A549 (cell line): ENCODE measurements around the gene SMURF1. TPM values are rescaled to one million over a fixed set of nuclear protein-coding genes. Genes with fewer than 3 reads are reported as not detected.

Experiments
- ATAC-seq, 2 experiments: fragments of 200-7000 bp in 1 of 2; fragments of >200 bp in 1 of 2; cut with Nextera tagmentation in 1 of 2; cut with Tn5 transposase in 1 of 2; 3 replicates each; pipeline versions ENCODE4 v1.8.0 to v1.9.1; 2018 to 2020; ENCODE audit warnings: mild to moderate bottlenecking in 1 of 2, moderate library complexity in 1 of 2
- CTCF ChIA-PET: fragments of 300-600 bp; sonication (Branson Sonifier 250); formaldehyde crosslinking; extraction: SDS; loops from one replicate; lab custom pipeline; 2021; ENCODE audit warnings: antibody characterized with exemption, inconsistent platforms; lab: Yijun Ruan, JAX
- POLR2A ChIA-PET: fragments of 350-600 bp; formaldehyde crosslinking; extraction: SDS; loops from one replicate; lab custom pipeline; 2021; ENCODE audit warnings: antibody characterized with exemption, inconsistent platforms; lab: Yijun Ruan, JAX
- DNase-seq, 2 experiments: peaks; one replicate each; pipeline versions ENCODE4 v3.0.0 to v3.0.0-alpha.2; 2011 to 2016; ENCODE audit warnings: low read depth in 1 of 2, low spot score in 1 of 2
- FAIRE-seq: peaks from 2 replicates; lab custom pipeline; 2011; peaks lifted over from hg19 to GRCh38; lab: Jason Lieb, UNC
- H3K27ac ChIP-seq, 2 experiments: fragments of >200 bp; sonication (Bioruptor Twin); formaldehyde crosslinking; 3 replicates each; pipeline ENCODE4 v1.5.1; 2016 to 2017
- H3K4me1 ChIP-seq: fragments of >200 bp; sonication (Bioruptor Twin); formaldehyde crosslinking; 3 replicates; pipeline ENCODE4 v1.6.1; 2016
- H3K4me2 ChIP-seq: fragments of >200 bp; sonication (Bioruptor Twin); formaldehyde crosslinking; 3 replicates; pipeline ENCODE4 v1.6.1; 2016
- H3K4me3 ChIP-seq: fragments of >200 bp; sonication (Bioruptor Twin); formaldehyde crosslinking; 3 replicates; pipeline ENCODE4 v1.5.1; 2016
- H3K9me3 ChIP-seq: fragments of >200 bp; sonication (Bioruptor Twin); formaldehyde crosslinking; 3 replicates; pipeline ENCODE4 v1.6.1; 2016
- CTCF ChIP-seq: fragments of >200 bp; sonication (Bioruptor Twin); formaldehyde crosslinking; IDR thresholded peaks from 3 replicates; pipeline ENCODE4 v1.5.1; 2016
- E2F6 ChIP-seq: IDR thresholded peaks from 2 replicates; pipeline ENCODE4 v1.6.1; 2012; ENCODE audit warnings: low read depth, borderline replicate concordance
- EHF ChIP-seq: fragments of 250-450 bp; sonication (Bioruptor Pico); IDR thresholded peaks from 2 replicates; pipeline ENCODE4 v1.5.0; 2020; ENCODE audit warnings: mild to moderate bottlenecking
- ELK1 ChIP-seq: fragments of 150-350 bp; IDR thresholded peaks from 2 replicates; pipeline ENCODE4 v1.6.1; 2014; ENCODE audit warnings: low read depth, mild to moderate bottlenecking, low read length
- EP300 ChIP-seq, 2 experiments: fragments of >200 bp; sonication (Bioruptor Twin); formaldehyde crosslinking; IDR thresholded peaks; 2 replicates in 1 of 2; 3 replicates in 1 of 2; pipeline ENCODE4 v1.6.1; 2016 to 2017
- FOSB ChIP-seq: fragments of 250-450 bp; sonication (Bioruptor Pico); IDR thresholded peaks from 2 replicates; pipeline ENCODE4 v1.5.0; 2020; ENCODE audit warnings: mild to moderate bottlenecking, moderate library complexity
- FOXS1 ChIP-seq: fragments of 250-450 bp; sonication (Bioruptor Pico); IDR thresholded peaks from 2 replicates; pipeline ENCODE4 v1.5.0; 2020; ENCODE audit warnings: mild to moderate bottlenecking, moderate library complexity
- HOXB13 ChIP-seq: fragments of 250-450 bp; sonication (Bioruptor Pico); IDR thresholded peaks from 2 replicates; pipeline ENCODE4 v1.5.0; 2020; ENCODE audit warnings: low read depth, mild to moderate bottlenecking, moderate library complexity
- KDM5A ChIP-seq: fragments of 200-600 bp; sonication (generic); IDR thresholded peaks from 2 replicates; pipeline ENCODE4 v1.6.1; 2016; ENCODE audit warnings: antibody characterized with exemption, mild to moderate bottlenecking
- MAFK ChIP-seq: fragments of 450-650 bp; IDR thresholded peaks from 2 replicates; pipeline ENCODE4 v1.6.1; 2014; ENCODE audit not compliant: partially characterized antibody
- MYC ChIP-seq: IDR thresholded peaks from 2 replicates; pipeline ENCODE4 v1.6.1; 2012; ENCODE audit warnings: mild to moderate bottlenecking, inconsistent platforms, low read length, improper control_type of control experiment, borderline replicate concordance
- PHF8 ChIP-seq: fragments of 200-600 bp; sonication (generic); IDR thresholded peaks from 2 replicates; pipeline ENCODE4 v1.6.1; 2016; ENCODE audit warnings: low read depth, mild to moderate bottlenecking, antibody characterized with exemption, moderate library complexity, borderline replicate concordance
- RNF2 ChIP-seq: fragments of 200-600 bp; sonication (generic); IDR thresholded peaks from 2 replicates; pipeline ENCODE4 v1.6.1; 2016; ENCODE audit warnings: low read depth, mild to moderate bottlenecking, antibody characterized with exemption, moderate library complexity, borderline replicate concordance
- SREBF2 ChIP-seq: fragments of 450-650 bp; IDR thresholded peaks from 2 replicates; pipeline ENCODE4 v1.6.1; 2014; ENCODE audit warnings: mild to moderate bottlenecking, moderate library complexity
- ZFP36 ChIP-seq: fragments of 450-650 bp; IDR thresholded peaks from 2 replicates; pipeline ENCODE4 v1.6.1; 2014; ENCODE audit warnings: borderline replicate concordance; ENCODE audit not compliant: partially characterized antibody
- WGBS: methylation state at CpG from one replicate; pipeline ENCODE4 v1.1.6; 2017; ENCODE audit errors: missing lambda C conversion rate; 5-methylcytosine and 5-hydroxymethylcytosine counted together
- polyA plus RNA-seq, 4 experiments: library from polyadenylated mRNA; depleted of rRNA in 3 of 4; stranded (reverse); fragments of >200 nt; fragmentation: RNase III in 1 of 4; extraction: RNeasy Plus Mini Kit Qiagen cat#74134 plus additional on column Dnase treatment in 1 of 4; gene quantifications; 2 replicates in 3 of 4; 3 replicates in 1 of 4; pipeline ENCODE4 v1.2.3, GENCODE V29; 2011 to 2017
- TF ChIP-seq, protein P1 (sequence below): fragments of 450-650 bp; IDR thresholded peaks from 2 replicates; pipeline ENCODE4 v1.6.1; 2014; ENCODE audit warnings: antibody characterized with exemption
- TF ChIP-seq, protein P2 (sequence below): fragments of >200 bp; sonication (Bioruptor Twin); formaldehyde crosslinking; IDR thresholded peaks from 2 replicates; pipeline ENCODE4 v1.6.1; 2016
- TF ChIP-seq, protein P3 (sequence below): fragments of >200 bp; sonication (Bioruptor Twin); formaldehyde crosslinking; IDR thresholded peaks from 3 replicates; pipeline ENCODE4 v1.6.1; 2016

SMURF1 gene
- polyA plus RNA-seq, 2 of the 4 experiments (the other 2 are of a cell fraction): 13.8 to 22.1 TPM

GRCh38 chr7:99027841-99028240 is 116.1 kb downstream of the SMURF1 start:
- Histone ChIP-seq H3K4me2 (no peak overlapping the region), H3K9me3 (no peaks in the 10 kb centered on the region), H3K4me1 (peaks cover 8% of the 10 kb centered on the region; the same call in 1 of the 3 replicates), H3K4me3 (no peak overlapping the region), H3K27ac (no peak overlapping the region)
- ATAC-seq (no peak), DNase-seq (no peak), FAIRE-seq (no peak)
- ChIA-PET CTCF (interaction anchor here (1.4 kb wide), 1 partner anchor 12 kb away, joined by 8 read pairs; no protein-coding TSS in a partner anchor), POLR2A (no interaction called here)
- WGBS: 97% methylated on average over 20 of the region's 20 CpGs
- no peak for TF ChIP-seq PHF8
- TF ChIP-seq, protein P1, sequence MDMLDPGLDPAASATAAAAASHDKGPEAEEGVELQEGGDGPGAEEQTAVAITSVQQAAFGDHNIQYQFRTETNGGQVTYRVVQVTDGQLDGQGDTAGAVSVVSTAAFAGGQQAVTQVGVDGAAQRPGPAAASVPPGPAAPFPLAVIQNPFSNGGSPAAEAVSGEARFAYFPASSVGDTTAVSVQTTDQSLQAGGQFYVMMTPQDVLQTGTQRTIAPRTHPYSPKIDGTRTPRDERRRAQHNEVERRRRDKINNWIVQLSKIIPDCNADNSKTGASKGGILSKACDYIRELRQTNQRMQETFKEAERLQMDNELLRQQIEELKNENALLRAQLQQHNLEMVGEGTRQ: no peak
- TF ChIP-seq ZFP36: no peak
- TF ChIP-seq MYC: no peak
- no peak for TF ChIP-seq SREBF2
- TF ChIP-seq FOXS1 (CRISPR knock-in tag): no peak
- TF ChIP-seq, protein P2, sequence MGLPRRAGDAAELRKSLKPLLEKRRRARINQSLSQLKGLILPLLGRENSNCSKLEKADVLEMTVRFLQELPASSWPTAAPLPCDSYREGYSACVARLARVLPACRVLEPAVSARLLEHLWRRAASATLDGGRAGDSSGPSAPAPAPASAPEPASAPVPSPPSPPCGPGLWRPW: no peak
- no peak for TF ChIP-seq EHF (CRISPR knock-in tag)

DNA sequence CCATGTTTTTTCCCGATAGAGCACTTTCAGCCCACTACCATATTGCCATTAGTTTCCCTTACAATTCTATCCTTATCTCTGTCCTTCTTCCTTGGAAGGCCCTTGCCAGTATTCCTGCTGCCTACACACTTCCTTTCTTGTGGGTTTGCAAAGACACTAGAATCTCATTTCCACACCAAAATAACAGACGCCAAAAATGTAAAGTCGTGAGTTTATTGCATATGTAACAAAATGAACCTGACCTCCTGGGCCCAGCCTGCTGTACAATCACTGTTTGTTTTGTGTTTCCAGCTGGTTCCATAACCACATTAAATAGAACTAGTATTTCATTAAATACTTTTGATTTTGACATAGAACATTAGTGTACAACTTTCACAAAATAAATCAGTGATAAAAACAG is 116.7 kb downstream of the SMURF1 start:
- 92% methylated on average over 3 of the region's 3 CpGs for WGBS
- DNase-seq: no peak
- Histone ChIP-seq H3K9me3 (no peaks in the 10 kb centered on the region), H3K27ac (no peak overlapping the region), H3K4me3 (no peak overlapping the region), H3K4me1 (peaks cover 8% of the 10 kb centered on the region; the same call in 1 of the 3 replicates), H3K4me2 (no peak overlapping the region)
- TF ChIP-seq ZFP36 (no peak), MAFK (peak; percentile 36), RNF2 (no peak)
- ChIA-PET POLR2A (no interaction called here), CTCF (interaction anchor here (1.4 to 4.2 kb wide), 3 partner anchors 9 to 247 kb away, joined by 3 to 19 read pairs (median 8); no protein-coding TSS in a partner anchor)
- no peak for ATAC-seq
- FAIRE-seq: no peak

DNA sequence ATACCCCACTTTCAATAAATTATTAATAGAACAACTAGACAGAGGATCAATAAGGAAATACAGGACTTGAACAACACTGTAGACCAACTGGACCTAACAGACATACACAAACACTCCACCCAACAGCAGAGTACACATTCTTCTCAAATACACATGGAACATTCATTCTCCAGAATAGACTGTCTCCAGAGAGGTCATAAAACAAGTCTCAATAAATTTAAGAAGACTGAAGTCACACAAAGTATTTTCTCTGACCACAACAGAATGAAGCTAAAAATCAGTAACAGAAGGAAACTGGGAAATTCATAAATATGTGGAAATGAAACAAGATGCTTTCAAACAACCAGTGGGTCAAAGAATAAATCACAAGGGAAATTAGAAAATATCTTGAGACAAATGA is 119.8 kb downstream of the SMURF1 start:
- Histone ChIP-seq H3K4me1 (no peaks in the 10 kb centered on the region), H3K4me3 (no peak overlapping the region), H3K9me3 (no peaks in the 10 kb centered on the region), H3K4me2 (no peak overlapping the region), H3K27ac (no peak overlapping the region)
- CTCF ChIA-PET: interaction anchor here (1.7 to 4.2 kb wide), 2 partner anchors 11 to 12 kb away, joined by 3 to 19 read pairs; no protein-coding TSS in a partner anchor
- POLR2A ChIA-PET: interaction anchor here (0.6 kb wide), 1 partner anchor 1488 kb away, joined by 3 read pairs; no protein-coding TSS in a partner anchor
- no peak for DNase-seq
- ATAC-seq: no peak
- TF ChIP-seq CTCF: no peak
- no peak for FAIRE-seq

- WGBS: 94% methylated on average over 3 of the region's 3 CpGs
- DNase-seq: no peak
- FAIRE-seq: no peak
- TF ChIP-seq E2F6 (no peak), KDM5A (no peak), FOSB (CRISPR knock-in tag) (no peak), ZFP36 (no peak), EP300 (IDR thresholded peaks at IDR 0.05) (no peak), HOXB13 (no peak), ELK1 (no peak)
- TF ChIP-seq, protein P3, sequence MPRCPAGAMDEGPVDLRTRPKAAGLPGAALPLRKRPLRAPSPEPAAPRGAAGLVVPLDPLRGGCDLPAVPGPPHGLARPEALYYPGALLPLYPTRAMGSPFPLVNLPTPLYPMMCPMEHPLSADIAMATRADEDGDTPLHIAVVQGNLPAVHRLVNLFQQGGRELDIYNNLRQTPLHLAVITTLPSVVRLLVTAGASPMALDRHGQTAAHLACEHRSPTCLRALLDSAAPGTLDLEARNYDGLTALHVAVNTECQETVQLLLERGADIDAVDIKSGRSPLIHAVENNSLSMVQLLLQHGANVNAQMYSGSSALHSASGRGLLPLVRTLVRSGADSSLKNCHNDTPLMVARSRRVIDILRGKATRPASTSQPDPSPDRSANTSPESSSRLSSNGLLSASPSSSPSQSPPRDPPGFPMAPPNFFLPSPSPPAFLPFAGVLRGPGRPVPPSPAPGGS: no peak
- no peaks in the 10 kb centered on the region for H3K4me1 ChIP-seq
- ChIA-PET POLR2A (no interaction called here), CTCF (interaction anchor here (0.6 to 1.4 kb wide), 5 partner anchors 13 to 621 kb away, joined by 3 to 4 read pairs (median 4); partner anchors contain the start of gene BAIAP2L1)
- no peak overlapping the region for H3K4me2 ChIP-seq
- no peak; a peak in 1 of 6 replicates for ATAC-seq
- H3K4me3 ChIP-seq: no peak overlapping the region
- no peaks in the 10 kb centered on the region for H3K9me3 ChIP-seq
- no peak overlapping the region for H3K27ac ChIP-seq
Observed at GRCh38 chr7:99021941-99022560, 121.9 kb downstream of the SMURF1 start.
